HG02981 (cell line): ENCODE results near the gene UBE2H.
"Not testable (repeated sequence)": the region's sequence is repeated elsewhere in the genome, so short reads cannot be mapped to it uniquely, and the experiment has no call there.

Experiments used
- ATAC-seq: cut with Tn5 transposase; IDR thresholded peaks from one replicate; pipeline ENCODE4 v1.9.1; 2021; ENCODE audit warnings: mild to moderate bottlenecking, moderate library complexity; ENCODE audit not compliant: unreplicated experiment

Gene UBE2H

DNA sequence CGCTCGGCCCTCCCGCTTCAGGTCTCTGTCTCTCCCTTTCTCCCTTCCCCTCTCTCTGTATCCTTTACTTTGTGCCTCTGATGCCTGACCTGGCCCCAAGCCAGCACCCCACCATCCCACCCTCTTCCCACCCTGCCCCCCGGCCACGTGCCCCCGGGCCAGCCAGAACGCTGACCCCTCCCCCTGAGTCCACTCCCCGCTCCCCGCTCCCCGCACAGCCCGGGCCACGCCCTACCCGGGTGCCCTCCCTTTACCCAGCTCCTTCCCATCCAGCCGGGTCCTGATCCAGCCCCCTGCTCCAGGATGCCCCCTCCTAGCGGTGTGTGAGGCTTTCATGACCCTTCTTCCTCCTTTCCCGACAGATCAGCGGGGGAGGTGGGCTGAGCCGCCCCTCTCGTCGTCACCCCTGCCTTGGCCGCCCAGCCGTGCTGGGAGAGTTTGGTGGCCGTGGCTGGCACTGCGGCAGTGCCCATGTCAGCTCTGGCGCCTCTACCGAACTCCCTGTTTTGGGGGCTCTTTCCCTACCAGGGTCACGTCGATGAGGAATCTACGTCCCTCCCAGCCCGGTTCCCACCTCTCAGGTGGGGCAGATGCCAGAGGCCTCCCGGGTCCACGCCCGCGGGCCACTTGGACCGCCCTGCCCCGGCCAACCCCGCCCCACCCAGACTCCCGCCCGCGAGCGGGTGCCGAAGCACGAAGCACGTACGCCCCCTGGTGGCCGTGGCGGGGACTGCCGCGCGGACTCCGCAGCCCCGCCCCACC is 127.4 kb downstream of the UBE2H start:
- peak; percentile 65 for ATAC-seq

DNA sequence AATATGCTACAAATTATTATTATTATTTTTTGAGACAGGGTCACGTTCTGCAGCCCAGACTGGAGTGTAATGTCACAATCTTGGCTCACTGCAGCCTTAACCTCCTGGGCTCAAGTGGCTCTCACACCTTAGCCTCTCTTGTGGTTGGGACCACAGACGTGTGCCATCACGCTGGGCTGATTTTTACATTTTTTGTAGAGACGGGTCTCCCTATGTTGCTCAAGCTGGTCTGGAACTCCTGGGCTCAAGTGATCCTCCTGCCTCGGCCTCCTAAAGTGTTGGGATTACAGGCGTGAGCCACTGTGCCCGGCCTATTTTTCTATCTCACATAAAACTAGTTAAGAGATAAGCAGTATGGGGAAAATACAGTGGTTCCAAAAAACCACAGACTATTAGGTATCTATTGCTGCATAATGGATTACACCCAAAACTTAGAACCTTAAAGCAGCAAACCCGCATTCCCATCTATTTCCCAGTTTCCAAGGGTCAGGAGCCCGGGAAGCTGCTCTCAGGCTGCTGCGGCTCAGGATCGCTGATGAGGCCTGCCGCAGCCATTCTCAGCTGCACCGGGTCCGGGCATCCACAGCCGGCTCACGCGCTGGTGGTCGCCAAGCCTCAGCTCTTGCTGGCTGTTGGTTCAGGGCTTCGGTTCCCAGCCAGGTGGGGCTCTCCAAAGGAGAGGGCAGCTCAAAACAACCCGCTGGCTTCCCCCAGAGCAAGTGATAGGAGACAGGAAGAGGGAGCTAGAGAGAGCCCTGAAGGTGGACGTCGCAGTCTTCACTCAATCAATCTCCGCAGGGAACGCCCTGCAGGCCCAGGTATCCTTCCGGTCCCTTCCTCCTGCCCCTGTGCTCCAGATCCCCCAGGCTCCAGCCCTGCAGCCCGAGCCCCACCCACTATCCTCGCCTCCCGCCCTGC is 128.2 kb downstream of the UBE2H start:
- peak; percentile 30 for ATAC-seq

DNA sequence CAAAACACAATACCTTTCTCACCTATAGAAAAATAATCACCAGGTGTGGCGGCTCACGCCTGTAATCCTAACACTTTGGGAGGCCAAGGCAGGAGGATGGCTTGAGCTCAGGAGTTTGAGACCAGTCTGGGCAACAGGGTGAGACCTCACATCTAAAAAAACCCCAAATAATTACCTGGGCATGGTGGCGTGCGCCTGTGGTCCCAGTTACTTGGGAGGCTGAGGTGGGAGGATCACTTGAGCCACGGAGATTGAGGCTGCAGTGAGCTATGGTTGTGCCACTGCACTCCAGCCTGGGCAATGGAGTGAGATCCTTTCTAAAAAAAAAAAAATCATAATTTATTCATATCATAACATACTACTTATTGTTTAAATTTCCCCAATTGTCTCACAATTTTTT is 129.6 kb downstream of the UBE2H start:
- not testable (repeated sequence) for ATAC-seq

DNA sequence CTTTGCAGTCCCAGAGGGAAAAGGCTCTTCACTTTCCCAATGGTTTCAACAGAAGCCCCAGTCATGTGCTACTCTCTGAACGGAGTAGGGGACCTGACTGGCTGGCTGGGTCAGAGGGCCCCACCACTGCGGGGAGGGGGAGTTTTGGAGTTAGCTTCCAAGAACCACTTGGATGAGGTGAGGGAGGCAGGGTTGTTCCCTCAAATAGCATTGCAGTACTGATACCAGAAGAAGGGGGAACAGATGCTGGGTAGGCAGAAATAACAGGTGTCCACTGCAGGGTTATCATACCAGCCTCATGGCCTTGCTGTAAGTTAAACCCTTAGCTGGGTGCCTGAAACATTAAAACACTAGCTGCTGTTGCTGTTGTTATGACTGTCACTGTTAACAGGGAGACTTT is 131.3 kb downstream of the UBE2H start:
- ATAC-seq: no peak

DNA sequence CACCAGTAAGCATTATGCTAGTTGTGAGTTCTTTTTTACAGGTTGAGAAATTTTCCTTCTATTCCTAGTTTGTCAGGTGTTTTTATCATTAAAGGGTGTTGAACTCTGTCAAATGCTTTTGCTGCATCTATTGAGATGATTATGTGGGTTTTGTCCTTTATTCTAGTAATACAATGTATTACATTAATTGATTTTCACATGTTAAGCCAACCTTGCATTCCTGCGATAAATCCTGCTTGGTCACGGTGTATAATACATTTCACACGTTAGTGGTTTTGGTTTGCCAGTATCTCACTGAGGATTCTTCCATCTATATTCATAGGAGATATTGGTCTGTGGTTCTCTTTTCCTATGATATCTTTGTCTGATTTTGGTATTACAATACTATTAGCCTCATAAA is 136.0 kb downstream of the UBE2H start:
- ATAC-seq: no peak

DNA sequence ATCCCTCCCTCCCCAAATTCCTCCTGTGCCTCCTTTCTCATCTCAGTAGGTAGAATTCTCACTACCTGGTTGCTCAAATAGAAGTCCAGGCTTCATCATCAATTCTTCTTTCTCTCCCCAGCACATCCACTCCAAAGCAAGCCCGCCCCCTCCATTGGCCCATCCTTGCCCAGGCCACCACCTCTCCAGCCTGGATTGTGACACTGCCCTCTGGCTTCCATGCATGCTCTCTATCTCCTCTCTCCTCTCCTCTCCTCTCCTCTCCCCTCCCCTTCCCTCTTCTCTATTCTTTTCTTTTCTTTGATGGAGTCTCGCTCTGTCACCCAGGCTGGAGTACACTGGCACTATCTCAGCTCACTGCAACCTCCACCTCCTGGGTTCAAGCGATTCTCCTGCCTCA is 144.9 kb downstream of the UBE2H start:
- no peak for ATAC-seq

DNA sequence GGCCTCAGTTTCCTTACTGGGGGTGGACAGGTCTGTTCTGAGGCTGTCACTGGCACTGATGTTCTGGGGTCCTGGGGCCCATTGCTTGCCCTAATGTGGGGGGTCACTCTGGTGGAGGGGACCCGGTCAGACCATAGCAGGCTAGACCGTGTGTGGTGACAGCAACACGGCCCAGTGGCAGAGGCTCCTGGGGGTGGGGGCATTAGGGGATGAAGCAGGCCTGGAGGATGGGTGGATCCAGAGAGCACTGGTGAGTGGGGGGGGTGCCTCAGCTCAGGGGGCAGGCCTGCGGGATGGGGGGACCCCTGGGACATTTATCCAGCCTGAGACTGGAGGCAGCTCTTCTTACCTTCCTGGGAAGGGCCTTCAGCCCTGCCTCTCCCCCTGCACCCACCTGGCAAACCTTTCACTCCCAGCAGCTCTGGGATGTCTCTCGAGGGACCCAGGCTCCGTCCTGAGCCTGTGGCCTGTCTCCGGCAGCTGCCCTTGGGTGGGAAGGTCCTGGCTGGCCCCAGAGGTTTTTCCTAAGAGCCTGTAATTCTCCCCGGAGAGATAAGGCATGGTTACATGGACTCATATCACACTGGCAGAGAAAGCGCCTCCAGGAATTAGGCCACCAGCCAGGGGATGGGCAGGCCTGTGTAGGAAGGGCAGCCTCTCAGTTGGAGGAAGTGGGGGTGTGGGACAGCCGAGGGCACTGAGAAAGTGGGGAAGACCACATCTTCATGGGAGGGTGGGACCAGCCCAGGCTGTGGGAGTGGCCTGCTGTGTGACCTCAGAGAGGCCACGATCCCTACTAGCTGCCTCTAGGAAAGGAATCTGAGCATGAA is 147.7 kb downstream of the UBE2H start:
- ATAC-seq: no peak

DNA sequence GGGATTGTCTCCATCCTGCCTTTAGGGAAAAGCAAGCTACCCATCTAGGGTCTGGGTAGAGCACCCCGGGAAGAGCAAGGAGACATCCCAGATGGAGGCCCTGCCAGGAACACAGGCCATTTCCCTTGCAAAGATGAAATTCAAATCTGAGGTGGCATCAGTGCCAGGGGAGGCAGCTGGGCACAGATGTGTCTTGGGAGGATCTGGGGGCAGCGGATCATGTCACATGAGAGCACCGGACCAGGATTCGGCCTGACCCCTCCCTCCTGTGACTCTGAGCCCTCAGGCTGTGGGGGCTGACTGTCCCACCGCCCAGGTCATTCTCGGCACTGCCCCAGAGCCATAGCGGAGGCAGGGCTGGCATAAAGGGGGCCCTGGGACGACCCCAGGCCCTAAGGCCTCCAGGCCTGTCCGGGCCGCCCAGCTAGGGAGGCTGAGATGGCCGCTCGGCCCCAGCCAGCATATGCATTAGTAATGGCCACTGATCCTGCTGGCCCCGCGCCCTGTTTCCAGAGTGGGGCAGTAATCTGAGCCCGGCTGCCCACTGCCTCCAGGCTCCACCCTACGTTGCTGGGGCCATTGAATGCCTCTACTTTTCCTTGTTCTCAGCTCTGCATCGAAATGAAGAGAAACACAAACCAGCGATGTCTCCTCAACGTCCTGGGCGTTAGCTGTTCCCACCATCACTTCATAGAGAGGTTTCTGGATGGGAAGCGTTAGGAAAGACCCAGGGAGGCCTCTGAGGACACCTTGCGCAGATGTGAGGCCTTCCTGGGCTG is 148.5 kb downstream of the UBE2H start:
- no peak for ATAC-seq

DNA sequence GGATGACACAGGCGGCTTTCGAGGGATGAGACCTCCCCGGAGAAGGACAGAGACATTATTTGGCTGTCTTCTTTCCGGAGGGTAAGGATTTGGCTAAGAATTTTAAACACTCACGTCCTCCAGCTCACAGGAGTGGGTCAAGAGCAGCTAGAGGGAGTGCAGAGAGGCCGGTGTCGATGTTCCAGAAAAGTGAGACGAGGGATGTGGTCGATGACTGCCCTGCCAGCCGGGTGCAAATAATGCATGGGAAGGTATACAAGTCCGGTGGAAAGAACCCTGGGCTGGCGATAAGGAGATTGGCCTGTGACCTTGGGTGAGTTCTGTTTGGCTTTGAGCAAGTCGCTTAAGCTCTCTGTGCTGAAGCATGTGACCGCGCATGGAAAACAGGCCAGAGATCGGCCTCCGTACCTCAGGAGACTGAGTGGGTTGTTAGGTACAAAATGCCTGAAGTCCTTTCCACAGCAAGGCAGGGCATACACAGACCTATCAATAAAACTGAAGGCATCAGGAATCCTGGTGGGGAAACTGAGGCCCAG is 149.1 kb downstream of the UBE2H start:
- no peak for ATAC-seq

DNA sequence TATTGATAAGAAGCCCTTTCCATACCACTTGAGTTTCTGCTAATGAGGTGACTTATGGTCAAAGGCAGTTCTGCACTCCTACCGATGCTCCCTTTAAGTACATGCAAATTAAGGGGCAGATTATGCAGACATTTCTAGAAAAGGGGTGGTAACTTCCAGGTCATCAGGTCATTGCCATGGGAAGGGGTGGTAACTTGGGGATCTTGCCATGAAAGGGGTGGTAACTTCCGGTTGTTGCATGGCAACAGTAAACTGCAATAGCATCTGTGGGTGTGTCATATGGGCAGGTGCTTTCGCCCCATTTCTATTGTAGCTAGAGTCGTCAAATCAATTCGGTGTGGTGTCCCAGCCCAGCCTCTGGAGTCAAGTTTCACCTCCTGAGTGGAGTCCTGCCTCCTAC is 150.9 kb downstream of the UBE2H start:
- no peak for ATAC-seq

DNA sequence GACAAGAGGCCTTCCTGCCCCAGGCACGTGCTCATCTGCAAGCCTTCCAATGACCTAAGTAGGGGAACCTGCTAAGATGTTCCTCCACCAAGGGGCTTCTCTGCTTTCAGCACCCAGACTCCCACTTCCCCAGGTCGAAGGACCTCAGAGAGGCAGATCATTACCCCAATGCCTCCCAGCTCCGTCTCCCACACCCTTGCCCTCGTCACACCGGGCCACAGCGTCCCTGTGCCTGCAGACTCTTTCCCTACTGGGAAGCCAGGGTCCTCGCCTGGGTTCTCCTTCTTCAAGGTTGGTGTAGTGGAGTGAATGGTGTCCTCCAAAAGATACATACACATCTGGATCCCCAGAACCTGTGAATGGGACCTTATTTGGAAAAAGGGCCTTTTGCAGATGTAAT is 151.9 kb downstream of the UBE2H start:
- ATAC-seq: no peak

DNA sequence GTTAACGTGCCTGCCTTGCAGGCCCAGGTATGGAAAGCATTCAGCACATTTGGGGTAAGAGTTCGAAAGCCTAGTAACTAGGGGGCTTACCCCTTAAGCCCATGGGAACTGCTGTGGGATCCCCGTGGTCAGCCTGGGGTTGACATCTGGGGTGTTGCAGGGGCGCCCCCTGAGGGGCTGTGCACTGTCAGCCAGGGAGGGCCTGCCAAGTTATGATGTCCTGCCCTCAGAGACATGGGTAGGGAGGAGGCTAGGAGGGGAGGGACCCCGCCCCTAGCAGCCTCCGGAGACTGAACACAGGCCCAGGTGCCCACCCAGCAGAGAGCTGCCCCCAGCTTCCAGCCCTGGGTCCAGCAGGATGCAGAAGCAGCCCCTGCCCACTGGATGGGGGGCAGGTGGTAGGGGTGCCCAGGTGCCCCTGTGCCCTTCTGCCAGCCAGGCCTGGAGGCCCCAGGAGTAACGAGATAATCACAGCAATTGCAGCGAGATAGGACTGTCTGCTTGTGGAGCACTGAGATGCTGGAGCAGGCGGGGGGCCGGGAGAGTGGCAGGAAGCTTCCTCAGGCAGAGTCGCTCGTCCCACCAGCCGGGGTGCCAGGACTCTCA is 153.3 kb downstream of the UBE2H start:
- ATAC-seq: no peak

DNA sequence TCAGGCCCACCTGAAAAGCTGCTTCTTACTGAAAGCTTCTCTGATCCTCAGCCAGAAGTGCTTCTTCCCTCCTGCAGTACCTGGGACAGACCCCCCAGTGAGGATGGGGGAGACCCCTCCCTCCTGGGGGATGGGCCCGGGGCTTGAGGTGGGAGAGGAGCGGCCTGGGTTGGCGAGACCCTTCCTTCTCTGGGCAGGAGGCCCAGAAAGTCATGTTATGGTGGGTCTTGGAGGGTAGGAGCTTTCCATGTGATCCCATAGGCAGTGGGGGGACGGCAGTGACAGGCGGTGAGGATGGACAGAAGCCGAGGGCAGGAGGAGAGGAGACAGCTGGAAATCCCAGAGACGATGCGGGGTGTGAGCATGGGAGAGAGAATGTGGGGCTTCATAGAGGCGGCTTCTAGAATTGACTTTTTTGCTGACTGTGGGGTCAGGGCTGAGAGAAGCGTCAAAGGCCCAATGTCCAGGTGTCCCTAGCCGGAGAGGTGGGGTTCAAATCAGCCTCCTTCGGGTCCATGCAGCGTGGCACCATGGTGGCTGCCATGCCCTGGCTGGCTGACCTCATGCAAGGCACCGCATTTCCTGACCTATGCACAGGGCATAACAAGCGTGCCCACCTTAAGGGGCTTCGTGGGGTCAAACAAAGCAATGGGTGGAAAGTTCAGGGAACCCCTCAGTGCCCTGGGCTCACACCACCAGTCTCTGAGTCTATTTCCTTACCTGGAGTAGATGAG is 154.0 kb downstream of the UBE2H start:
- no peak for ATAC-seq

DNA sequence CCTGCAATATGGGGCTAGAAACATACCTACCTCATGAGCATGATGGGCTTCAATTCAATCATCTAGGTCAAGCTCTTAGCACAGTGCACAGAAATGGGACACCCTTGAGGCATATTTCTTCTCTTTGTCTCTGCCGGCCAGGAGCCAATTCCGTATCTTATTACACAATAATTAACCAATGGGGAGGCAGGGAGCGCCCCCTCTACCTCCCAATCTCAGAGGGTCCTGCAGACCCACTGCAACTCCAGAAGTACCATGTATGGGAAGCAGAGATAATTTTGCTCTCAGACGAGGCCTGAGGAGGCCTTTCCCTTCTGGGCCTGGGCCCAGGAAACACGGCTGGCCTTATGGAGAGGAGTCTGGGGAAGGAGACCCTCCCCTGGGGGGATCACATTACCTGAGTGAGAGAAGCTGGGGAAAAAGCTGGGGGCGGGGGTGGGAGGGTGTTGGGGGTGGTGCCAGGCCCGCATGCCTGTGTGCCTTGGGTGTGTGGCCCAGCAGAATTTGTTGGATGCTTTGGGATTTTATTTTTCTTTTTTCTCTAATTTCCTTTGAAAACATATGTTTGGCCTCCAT is 155.5 kb downstream of the UBE2H start:
- ATAC-seq: no peak

DNA sequence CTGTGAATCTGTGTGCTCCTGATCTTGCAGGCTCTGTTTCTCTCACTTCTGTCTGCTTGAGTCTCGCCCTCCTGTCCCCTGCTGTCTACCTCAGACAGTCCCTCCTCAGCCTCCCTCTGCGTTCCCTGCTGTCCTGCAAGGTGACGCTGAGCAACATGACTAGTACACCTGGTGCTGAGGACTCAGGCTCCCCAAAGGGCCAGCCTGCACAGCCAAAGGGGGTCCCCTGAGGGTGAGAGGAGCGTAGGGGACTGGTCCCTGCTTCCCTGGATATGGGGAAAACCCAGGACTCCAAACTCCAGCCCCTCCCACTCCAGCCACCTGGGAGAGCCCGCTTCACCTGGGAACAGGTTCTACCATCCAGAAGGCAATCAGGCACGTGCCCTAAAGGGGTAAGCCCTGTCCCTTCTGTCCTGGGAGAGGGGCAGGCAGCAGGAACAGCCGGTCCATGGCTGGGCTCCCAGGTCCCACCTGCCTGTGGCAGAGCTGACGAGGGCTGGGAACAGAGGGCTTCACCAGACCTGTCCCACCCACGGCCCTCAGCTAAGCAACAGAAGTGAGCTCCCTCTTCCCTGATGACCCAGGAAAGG is 156.5 kb downstream of the UBE2H start:
- no peak for ATAC-seq

DNA sequence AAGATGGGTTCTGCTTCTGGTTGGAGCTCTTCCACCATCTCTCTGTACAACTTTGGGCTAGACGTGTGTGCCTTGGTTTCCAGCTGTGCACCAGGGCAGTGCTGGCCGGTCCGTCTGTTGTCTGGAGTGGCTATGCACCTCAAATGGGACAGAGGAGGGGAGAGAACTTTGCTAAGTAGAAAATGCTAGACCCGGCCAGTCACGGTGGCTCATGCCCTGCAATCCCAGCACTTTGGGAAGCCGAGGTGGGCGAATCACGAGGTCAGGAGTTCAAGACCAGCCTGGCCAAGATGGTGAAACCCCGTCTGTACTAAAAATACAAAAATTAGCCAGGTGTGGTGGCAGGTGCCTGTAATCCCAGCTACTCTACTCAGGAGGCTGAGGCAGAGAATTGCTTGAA is 158.3 kb downstream of the UBE2H start:
- ATAC-seq: not testable (repeated sequence)

DNA sequence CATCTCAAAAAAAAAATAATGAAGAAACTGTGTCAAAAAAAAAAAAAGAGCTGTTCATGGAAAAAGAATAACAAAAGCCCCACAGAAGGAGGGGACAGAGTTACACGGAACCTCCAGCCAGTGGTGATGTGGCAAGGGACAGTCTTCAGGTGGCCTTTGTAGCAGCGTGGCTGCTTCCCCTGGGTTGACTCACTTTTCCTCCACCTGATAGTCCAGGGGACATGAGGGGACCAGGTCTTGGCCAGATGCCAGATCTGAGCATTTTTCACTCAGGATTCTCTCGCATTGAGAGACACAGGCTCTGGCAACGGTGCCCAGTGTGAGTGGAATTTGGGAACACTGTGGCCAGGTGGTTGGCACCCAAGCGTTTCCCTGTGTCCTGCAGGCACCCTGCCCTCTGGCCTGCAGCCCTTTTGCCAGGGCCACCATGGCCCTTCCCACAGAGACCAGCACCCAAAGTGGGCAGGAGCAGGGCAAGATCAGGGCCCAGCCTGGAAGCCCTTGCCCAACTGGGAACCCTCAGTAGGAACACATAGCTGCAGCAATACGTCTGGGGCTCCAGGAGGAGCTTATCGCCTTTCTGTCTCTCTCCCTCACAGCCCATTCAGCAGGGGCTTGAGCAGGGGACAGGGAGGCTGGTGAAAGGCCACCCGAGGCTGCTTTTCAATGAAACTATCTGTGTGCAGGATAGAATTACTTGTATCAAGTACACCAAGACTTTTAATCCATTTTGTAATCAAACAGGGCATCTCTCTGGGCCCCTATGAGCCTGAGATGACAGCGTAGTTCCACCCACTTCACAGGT is 159.1 kb downstream of the UBE2H start:
- no peak for ATAC-seq

DNA sequence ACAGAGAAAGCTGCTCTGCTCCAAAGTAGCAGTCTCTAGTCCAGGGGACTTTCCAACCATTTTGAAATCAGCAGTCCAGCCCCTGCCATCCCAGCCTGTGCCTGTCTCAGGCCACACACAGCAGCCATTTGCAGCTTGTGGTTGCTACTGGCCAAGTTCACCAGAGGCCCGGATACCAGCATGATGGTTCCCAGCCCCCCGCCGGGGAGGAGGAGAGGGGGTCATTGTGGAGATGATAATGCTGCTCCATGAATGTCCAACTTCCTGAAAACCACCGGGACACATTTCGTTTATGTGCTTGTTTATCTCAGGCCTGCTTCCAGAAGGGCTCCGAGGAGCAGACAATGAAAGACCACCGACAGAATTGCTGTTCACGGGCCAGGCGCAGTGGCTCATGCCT is 160.0 kb downstream of the UBE2H start:
- no peak for ATAC-seq
